ENCODE measurements around the gene ZCCHC13. TPM values are rescaled to one million over a fixed set of nuclear protein-coding genes. Genes with fewer than 3 reads are reported as not detected.
A peak's percentile ranks its signal among the peaks of the same experiment; 100 is the strongest.
"Not testable (repeated sequence)": the region's sequence is repeated elsewhere in the genome, so short reads cannot be mapped to it uniquely, and the experiment has no call there.

Gene ZCCHC13
- total RNA-seq, 6 donors from 2014 or later = not detected

DNA sequence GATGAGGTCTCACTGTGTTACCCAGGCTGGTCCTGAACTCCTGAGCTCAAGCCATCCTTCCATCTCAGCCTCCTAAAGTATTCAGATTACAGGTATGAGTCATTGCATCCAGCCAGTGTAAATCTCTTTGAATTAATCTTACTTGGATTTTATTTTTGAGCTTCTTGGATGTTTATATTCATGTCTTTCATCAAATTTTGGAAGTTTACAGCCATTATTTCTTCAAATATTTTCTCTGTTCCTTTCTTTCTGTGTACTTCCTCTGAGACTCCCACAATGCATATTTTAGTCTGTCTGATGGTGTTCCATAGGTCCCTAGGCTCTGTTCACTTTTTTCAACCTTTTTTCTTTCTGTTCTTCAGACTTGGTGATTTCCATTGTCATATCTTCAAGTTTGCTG is 34.9 kb downstream of the ZCCHC13 start:
- Histone ChIP-seq H3K4me3 (no peak overlapping the region), H3K9me3 (no peaks in the 10 kb centered on the region), H3K27me3 (no peaks in the 10 kb centered on the region), H3K4me1 (no peaks in the 10 kb centered on the region), H3K36me3 (no peaks in the 10 kb centered on the region), H3K27ac (no peak overlapping the region)
- DNase-seq = no peak
- TF ChIP-seq, protein P1, sequence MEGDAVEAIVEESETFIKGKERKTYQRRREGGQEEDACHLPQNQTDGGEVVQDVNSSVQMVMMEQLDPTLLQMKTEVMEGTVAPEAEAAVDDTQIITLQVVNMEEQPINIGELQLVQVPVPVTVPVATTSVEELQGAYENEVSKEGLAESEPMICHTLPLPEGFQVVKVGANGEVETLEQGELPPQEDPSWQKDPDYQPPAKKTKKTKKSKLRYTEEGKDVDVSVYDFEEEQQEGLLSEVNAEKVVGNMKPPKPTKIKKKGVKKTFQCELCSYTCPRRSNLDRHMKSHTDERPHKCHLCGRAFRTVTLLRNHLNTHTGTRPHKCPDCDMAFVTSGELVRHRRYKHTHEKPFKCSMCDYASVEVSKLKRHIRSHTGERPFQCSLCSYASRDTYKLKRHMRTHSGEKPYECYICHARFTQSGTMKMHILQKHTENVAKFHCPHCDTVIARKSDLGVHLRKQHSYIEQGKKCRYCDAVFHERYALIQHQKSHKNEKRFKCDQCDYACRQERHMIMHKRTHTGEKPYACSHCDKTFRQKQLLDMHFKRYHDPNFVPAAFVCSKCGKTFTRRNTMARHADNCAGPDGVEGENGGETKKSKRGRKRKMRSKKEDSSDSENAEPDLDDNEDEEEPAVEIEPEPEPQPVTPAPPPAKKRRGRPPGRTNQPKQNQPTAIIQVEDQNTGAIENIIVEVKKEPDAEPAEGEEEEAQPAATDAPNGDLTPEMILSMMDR (IDR thresholded peaks at IDR 0.05) = no peak
- TF ChIP-seq POLR2A (IDR thresholded peaks at IDR 0.05) = no peak
- TF ChIP-seq POLR2AphosphoS5 (IDR thresholded peaks at IDR 0.05) = no peak
- no peak for TF ChIP-seq EP300 (IDR thresholded peaks at IDR 0.05)
- no peak for ATAC-seq (ENCODE audit: low FRiP score in 2 of 2)

DNA sequence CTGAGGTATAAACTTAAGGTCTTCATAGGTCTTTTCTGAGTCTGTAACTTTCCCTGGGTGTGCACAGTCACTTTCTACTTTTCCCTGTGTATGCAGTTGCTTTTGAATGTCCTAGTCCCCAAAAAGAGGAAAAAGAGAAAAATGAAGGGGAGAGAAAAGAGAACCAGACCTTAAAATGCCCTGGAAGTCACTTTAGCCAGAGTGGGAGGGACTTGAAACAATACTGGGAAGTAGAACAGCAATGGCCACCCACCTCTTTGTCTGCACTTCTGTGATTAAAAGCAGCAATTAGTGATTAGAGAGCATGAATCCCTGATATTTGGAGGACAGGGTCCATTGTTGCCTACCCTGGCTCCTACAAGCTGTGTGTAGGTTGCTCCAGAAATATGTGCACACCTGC is 36.1 kb downstream of the ZCCHC13 start:
- no peak overlapping the region for H3K27ac ChIP-seq
- TF ChIP-seq, protein P1 (IDR thresholded peaks at IDR 0.05) = no peak
- no peak for TF ChIP-seq EP300 (IDR thresholded peaks at IDR 0.05)
- no peak for TF ChIP-seq POLR2A (IDR thresholded peaks at IDR 0.05)
- TF ChIP-seq POLR2AphosphoS5 (IDR thresholded peaks at IDR 0.05) = no peak
- no peaks in the 10 kb centered on the region for H3K36me3 ChIP-seq
- DNase-seq (no peak), ATAC-seq (ENCODE audit: low FRiP score in 2 of 2) (no peak)
- H3K9me3 ChIP-seq = no peaks in the 10 kb centered on the region
- no peaks in the 10 kb centered on the region for H3K27me3 ChIP-seq
- no peaks in the 10 kb centered on the region for H3K4me1 ChIP-seq
- H3K4me3 ChIP-seq = no peak overlapping the region

DNA sequence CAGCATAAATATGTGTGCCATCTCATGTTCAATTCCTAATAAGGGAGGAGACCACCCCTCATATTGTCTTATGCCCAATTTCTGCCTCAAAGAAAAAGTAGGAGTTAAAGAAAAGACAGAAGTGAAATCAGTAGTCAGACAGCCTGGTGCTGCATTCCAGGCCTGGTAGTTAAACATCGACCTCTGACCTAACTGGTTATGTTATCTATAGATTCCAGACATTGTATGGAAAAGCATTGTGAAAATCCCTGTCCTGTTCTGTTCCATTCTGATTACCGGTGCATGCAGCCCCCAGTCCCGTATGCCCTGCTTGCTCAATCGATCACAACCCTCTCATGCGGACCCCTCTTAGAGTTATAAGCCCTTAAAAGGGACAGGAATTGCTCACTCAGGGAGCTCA is 38.2 kb downstream of the ZCCHC13 start:
- ATAC-seq (ENCODE audit: low FRiP score in 2 of 2); H3K4me1 ChIP-seq; H3K27ac ChIP-seq; H3K27me3 ChIP-seq; H3K4me3 ChIP-seq; H3K36me3 ChIP-seq; DNase-seq; H3K9me3 ChIP-seq: not testable (repeated sequence)
- 82 to 94% methylated on average over 2 to 5 of the region's 5 CpGs for WGBS, 2 donors

DNA sequence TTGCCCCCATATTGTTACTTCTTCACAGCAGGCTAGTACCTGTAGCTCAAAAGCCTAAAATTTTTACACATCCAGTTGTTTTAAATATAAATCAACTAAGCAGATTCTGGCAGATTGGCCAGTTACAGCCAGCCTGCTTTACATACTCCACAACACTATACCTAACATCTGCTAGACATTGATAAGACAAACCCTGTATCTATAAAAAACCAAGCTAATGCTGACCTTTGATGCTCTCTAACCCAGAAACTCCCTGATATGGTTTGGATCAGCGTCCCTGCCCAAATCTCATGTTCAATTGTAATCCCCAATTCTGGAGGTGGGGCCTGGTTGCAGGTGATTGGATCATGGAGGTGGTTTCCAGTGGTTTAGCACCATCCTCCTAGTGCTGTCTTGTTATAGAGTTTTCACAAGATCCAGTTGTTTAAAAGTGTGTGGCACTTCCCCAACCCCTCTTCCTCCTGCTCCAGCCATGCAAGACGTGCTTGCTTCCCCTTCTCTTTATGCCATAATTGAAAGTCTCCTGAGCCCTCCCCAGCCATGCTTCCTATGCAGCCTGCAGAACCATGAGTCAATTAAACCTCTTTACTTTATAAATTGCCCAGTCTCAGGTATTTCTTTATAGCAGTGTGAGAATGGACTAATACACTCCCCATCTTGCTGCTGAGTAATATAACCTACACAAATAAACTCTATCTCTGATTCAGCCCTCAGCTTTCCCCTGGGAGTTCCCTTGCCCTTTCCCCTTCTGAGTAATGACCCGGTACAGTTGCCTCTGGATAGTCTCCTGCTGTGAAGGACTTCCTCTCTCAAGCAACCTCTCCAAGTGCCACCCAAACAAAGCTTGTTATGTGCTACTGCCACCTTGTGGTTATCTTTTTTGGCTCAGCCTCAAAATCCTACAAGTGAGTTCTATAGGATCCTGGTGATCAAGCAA is 39.6 kb downstream of the ZCCHC13 start:
- Histone ChIP-seq H3K4me3 (no peak overlapping the region), H3K9me3 (no peaks in the 10 kb centered on the region), H3K4me1 (no peaks in the 10 kb centered on the region), H3K27ac (no peak overlapping the region), H3K36me3 (no peaks in the 10 kb centered on the region), H3K27me3 (no peaks in the 10 kb centered on the region)
- 19 to 53% methylated on average over 3 of the region's 3 CpGs for WGBS, 2 donors
- DNase-seq (peak in 1 of 2 donors; percentile 73), ATAC-seq (ENCODE audit: low FRiP score in 2 of 2) (peak; percentile 90 to 91)
- TF ChIP-seq, protein P1 (IDR thresholded peaks at IDR 0.05) = peak; percentile 34 to 74 (median 61)
- peak in 1 of 4 donors; percentile 31 for TF ChIP-seq EP300 (IDR thresholded peaks at IDR 0.05)
- TF ChIP-seq POLR2A (IDR thresholded peaks at IDR 0.05) = no peak
- TF ChIP-seq POLR2AphosphoS5 (IDR thresholded peaks at IDR 0.05) = no peak

DNA sequence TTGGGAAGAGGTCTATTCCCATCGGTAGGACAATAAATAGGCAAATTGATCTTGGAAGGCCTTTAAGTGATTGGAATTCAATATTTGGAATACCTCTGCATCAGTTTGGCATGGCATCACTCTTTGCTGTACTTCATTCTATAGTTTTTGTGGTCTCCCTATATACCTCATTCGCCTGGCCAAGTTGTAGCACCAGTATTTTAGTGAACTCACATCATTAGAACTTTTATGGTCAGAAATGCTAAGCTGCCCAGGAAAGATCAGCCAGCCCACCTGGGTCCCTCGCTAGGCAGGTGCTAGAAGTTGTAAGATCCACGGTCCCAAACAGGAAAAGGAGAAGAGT is 40.3 kb downstream of the ZCCHC13 start:
- H3K4me1 ChIP-seq = no peaks in the 10 kb centered on the region
- 67 to 71% methylated on average over 3 to 4 of the region's 4 CpGs for WGBS, 2 donors
- no peaks in the 10 kb centered on the region for H3K27me3 ChIP-seq
- DNase-seq = no peak
- no peaks in the 10 kb centered on the region for H3K36me3 ChIP-seq
- no peak overlapping the region for H3K4me3 ChIP-seq
- no peaks in the 10 kb centered on the region for H3K9me3 ChIP-seq
- no peak for ATAC-seq (ENCODE audit: low FRiP score in 2 of 2)
- no peak overlapping the region for H3K27ac ChIP-seq
- no peak for TF ChIP-seq EP300 (IDR thresholded peaks at IDR 0.05)
- TF ChIP-seq, protein P1 (IDR thresholded peaks at IDR 0.05) = no peak
- TF ChIP-seq POLR2A (IDR thresholded peaks at IDR 0.05) = no peak
- no peak for TF ChIP-seq POLR2AphosphoS5 (IDR thresholded peaks at IDR 0.05)

Data from upper lobe of left lung (tissue), 6 donors.